Right lobe of liver (tissue), 6 donors: ENCODE data around the gene ALDH4A1. TPM values are rescaled to one million over a fixed set of nuclear protein-coding genes. Genes with fewer than 3 reads are reported as not detected.

Experiments
- ATAC-seq, 4 donors: fragments of 200-7000 bp; cut with Tn5 transposase; one replicate each; pipeline ENCODE4 v1.9.1; 2020; ENCODE audit warnings: mild to moderate bottlenecking in 4 of 4, moderate library complexity in 4 of 4
- DNase-seq, 3 donors: peaks; one replicate each; pipeline ENCODE4 v3.0.0-alpha.2; 2020
- H3K27ac ChIP-seq, 3 donors: fragments of 200-600 bp; one replicate each; pipeline ENCODE4 v1.8.0; 2022
- H3K27me3 ChIP-seq, 2 donors: fragments of 200-600 bp; one replicate each; pipeline ENCODE4 v1.8.0; 2022
- H3K36me3 ChIP-seq, 4 donors: fragments of 200-600 bp; sonication (generic) in 1 of 4; one replicate each; pipeline versions ENCODE4 v1.5.1 to v1.8.0; 2017 to 2022; ENCODE audit warnings: control low read depth in 1 of 4
- H3K4me1 ChIP-seq, 4 donors: fragments of 200-600 bp; sonication (generic) in 1 of 4; one replicate each; pipeline versions ENCODE4 v1.5.1 to v1.8.0; 2017 to 2022; ENCODE audit warnings: control low read depth in 1 of 4
- H3K4me3 ChIP-seq, 3 donors: fragments of 200-600 bp; one replicate each; pipeline ENCODE4 v1.8.0; 2022
- H3K9me3 ChIP-seq, 4 donors: fragments of 200-600 bp; sonication (generic) in 1 of 4; one replicate each; pipeline versions ENCODE4 v1.5.1 to v1.8.0; 2017 to 2022; ENCODE audit warnings: control low read depth in 1 of 4
- CTCF ChIP-seq, 4 donors: fragments of 200-600 bp in 3 of 4; fragments of 450-650 bp in 1 of 4; IDR thresholded peaks; one replicate each; pipeline versions ENCODE4 v1.5.1 to v1.8.0; 2016 to 2022; ENCODE audit warnings: antibody characterized with exemption in 4 of 4, mild to moderate bottlenecking in 2 of 4
- POLR2A ChIP-seq: fragments of 450-650 bp; IDR thresholded peaks from one replicate; pipeline ENCODE4 v1.6.1; 2017; ENCODE audit warnings: antibody characterized with exemption, mild to moderate bottlenecking
- WGBS: methylation state at CpG from one replicate; pipeline ENCODE4 v1.1.6; 2018; ENCODE audit warnings: low coverage, low lambda C conversion rate; ENCODE audit not compliant: insufficient coverage; ENCODE audit errors: missing lambda C conversion rate; 5-methylcytosine and 5-hydroxymethylcytosine counted together
- intact Hi-C, 2 donors: fragments of 100-400 bp; cut with DNase I; formaldehyde crosslinking; loops; one replicate each; pipeline versions ENCODE4 v1.11.2 to v1.14.1; 2022
- total RNA-seq, 6 experiments: library from RNA; depleted of rRNA in 2 of 6; stranded (reverse); fragments of >200 nt in 2 of 6; fragmentation: NEBNext Ultra II Directional in 3 of 6; extraction: Animal tissue kit (Norgen Biotek cat#: 25700) in 3 of 6; gene quantifications; one replicate each; pipeline versions ENCODE4 v1.1.0 to v1.2.4, GENCODE V29; 2016 to 2023
- donor health status: DM: no; HTN: yes; CAD: no.
- donor health status: DM: no; HTN: no; CAD: no.
- donor health status: DM: no; HTN: no; CAD: no.
- donor health status: DM: no; HTN: yes; CAD: no.
- donor health status: DM: no; HTN: yes; CAD: no.

Gene ALDH4A1
- total RNA-seq, 6 experiments from 2014 or later = 218 to 364 (median 265) TPM

GRCh38 chr1:18912550-18912949 is 10.2 kb upstream of the ALDH4A1 start:
- H3K4me1 ChIP-seq = peaks cover 0 to 5% (median 0%) of the 10 kb centered on the region in 4 donors
- no peaks in the 10 kb centered on the region for H3K9me3 ChIP-seq
- no peaks in the 10 kb centered on the region for H3K27me3 ChIP-seq
- H3K4me3 ChIP-seq = no peak overlapping the region
- 70% methylated on average over 3 of the region's 3 CpGs for WGBS
- TF ChIP-seq CTCF (IDR thresholded peaks at IDR 0.05) = no peak
- no peak for TF ChIP-seq POLR2A
- ATAC-seq (no peak), DNase-seq (no peak)
- no peak overlapping the region for H3K27ac ChIP-seq
- intact Hi-C loops = loop anchor here in 1 of 2 donors (10.0 kb wide), 1 partner anchor 182 kb away; no protein-coding TSS in a partner anchor
- H3K36me3 ChIP-seq = peaks cover 0 to 26% (median 10%) of the 10 kb centered on the region in 4 donors

GRCh38 chr1:18908911-18909771 is 6.8 kb upstream of the ALDH4A1 start:
- DNase-seq (no peak), ATAC-seq (no peak)
- peaks cover 0 to 5% (median 0%) of the 10 kb centered on the region in 4 donors for H3K4me1 ChIP-seq
- no peak overlapping the region for H3K27ac ChIP-seq
- intact Hi-C loops = no loop called here
- 71% methylated on average over 9 of the region's 17 CpGs for WGBS
- no peaks in the 10 kb centered on the region for H3K27me3 ChIP-seq
- TF ChIP-seq CTCF (IDR thresholded peaks at IDR 0.05) (no peak), POLR2A (no peak)
- H3K36me3 ChIP-seq = peaks cover 0 to 23% (median 10%) of the 10 kb centered on the region in 4 donors
- no peaks in the 10 kb centered on the region for H3K9me3 ChIP-seq
- H3K4me3 ChIP-seq = no peak overlapping the region

GRCh38 chr1:18907917-18908845 is 5.8 kb upstream of the ALDH4A1 start:
- Histone ChIP-seq H3K9me3 (no peaks in the 10 kb centered on the region), H3K27me3 (no peaks in the 10 kb centered on the region), H3K36me3 (peaks cover 0 to 23% (median 10%) of the 10 kb centered on the region in 4 donors), H3K27ac (peak overlapping the region in 2 of 3 donors; percentile 8 to 51), H3K4me3 (no peak overlapping the region), H3K4me1 (peaks cover 0 to 9% (median 4%) of the 10 kb centered on the region in 4 donors)
- intact Hi-C loops = no loop called here
- ATAC-seq = peak in 3 of 4 donors; percentile 6 to 22 (median 7)
- 51% methylated on average over 15 of the region's 22 CpGs for WGBS
- TF ChIP-seq POLR2A (no peak), CTCF (IDR thresholded peaks at IDR 0.05) (no peak)
- DNase-seq = no peak

- Histone ChIP-seq H3K27me3 (no peaks in the 10 kb centered on the region), H3K4me3 (no peak overlapping the region), H3K4me1 (peaks cover 0 to 10% (median 5%) of the 10 kb centered on the region in 4 donors), H3K36me3 (peaks cover 0 to 23% (median 10%) of the 10 kb centered on the region in 4 donors), H3K27ac (peak overlapping the region in 2 of 3 donors; percentile 8 to 51), H3K9me3 (no peaks in the 10 kb centered on the region)
- TF ChIP-seq CTCF (IDR thresholded peaks at IDR 0.05) (peak; percentile 80 to 89 (median 86)), POLR2A (no peak)
- DNase-seq = peak in 1 of 3 donors; percentile 58
- intact Hi-C loops = no loop called here
- peak in 3 of 4 donors; percentile 8 to 15 (median 13) for ATAC-seq
- 35% methylated on average over 8 of the region's 16 CpGs for WGBS
These were observed 4.9 kb upstream of the ALDH4A1 start for GRCh38 chr1:18907021-18907916.
